ENCODE data around the gene EMCN.

GRCh38 chr4:100548200-100548560 is 30.4 kb upstream of the EMCN start:
- TF ChIP-seq SUZ12 (IDR thresholded peaks at IDR 0.05; ENCODE audit: extremely low read depth, insufficient read depth, insufficient read length): no peak
- TF ChIP-seq YY1 (IDR thresholded peaks at IDR 0.05; ENCODE audit: insufficient read depth, insufficient read length): no peak

Data from NT2/D1 (cell line).